GM12873 (cell line): Measurements from ENCODE around the gene XIRP2.

Experiments used
- CTCF ChIP-seq: IDR thresholded peaks from 2 replicates; pipeline ENCODE4 v1.5.1; 2012; ENCODE audit warnings: low read depth, mild to moderate bottlenecking, moderate library complexity, low read length, control low read depth; ENCODE audit not compliant: insufficient read depth; ENCODE audit errors: missing control alignments

Gene XIRP2

GRCh38 chr2:167151894-167152293 is 263.6 kb downstream of the XIRP2 start:
- no peak for TF ChIP-seq CTCF

- no peak for TF ChIP-seq CTCF
Observed at GRCh38 chr2:167157523-167157922, 269.2 kb downstream of the XIRP2 start.

GRCh38 chr2:167177196-167177595 is 288.9 kb downstream of the XIRP2 start:
- no peak for TF ChIP-seq CTCF

DNA sequence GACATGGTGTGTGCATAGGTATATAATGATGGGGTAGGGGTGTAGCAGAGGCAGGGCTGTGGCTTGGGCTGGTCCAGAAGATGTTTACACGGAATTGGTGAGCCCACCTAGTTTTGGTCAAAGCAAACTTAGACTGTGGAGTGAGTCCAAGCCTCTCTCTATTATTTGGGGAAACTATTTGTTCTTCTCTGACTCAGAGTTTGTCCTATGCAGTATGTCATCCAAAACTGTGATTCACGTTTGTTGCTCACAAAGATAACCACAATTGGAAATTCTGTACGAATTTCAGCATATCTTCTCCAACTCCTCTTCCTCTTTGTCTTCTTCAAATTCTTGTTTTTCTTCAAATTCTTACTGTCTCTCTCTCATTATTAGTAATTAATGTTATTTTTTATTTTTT is 292.9 kb downstream of the XIRP2 start:
- TF ChIP-seq CTCF: no peak

GRCh38 chr2:167181688-167182087 is 293.4 kb downstream of the XIRP2 start:
- TF ChIP-seq CTCF: no peak

DNA sequence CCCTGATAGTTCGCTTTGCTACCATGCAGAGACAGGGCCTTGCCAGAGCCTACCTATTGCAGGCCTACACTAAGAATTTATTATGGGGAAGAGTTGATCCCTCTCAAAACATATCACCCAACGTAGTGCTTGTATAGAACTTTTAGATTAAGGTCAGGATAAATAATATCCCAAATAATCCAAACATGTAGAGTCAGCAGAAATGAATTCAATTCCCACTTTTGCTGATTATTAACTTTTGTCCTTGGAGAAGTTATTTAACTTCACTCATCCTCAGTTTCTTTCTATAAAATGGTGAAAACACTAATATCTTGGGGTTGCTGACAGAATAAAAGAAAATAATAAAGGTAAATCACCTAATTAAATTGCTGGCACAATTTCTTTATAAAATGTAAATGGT is 294.1 kb downstream of the XIRP2 start:
- no peak for TF ChIP-seq CTCF

GRCh38 chr2:167183931-167184330 is 295.7 kb downstream of the XIRP2 start:
- TF ChIP-seq CTCF: no peak

DNA sequence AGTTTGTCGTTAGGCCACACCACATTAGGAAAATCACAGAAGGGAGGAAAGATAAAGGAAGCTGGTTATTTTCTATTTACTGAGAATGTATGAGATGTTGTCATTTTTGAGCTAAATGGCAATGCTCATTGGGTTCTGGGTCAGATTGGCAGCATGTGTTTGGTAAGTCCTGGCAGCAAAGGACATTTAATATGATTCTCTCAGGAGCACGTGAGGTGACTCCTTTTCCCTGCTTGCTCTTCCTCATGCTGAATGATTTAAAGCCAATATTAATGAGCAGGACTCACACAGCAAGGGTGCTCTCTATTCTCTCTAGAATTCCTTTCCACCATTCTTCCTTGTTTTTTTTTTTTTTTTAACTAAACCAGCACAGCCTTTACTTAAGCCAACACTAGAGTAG is 298.2 kb downstream of the XIRP2 start:
- TF ChIP-seq CTCF: no peak
